WTC11 (cell line): ENCODE measurements around the gene AHCYL1. TPM values are rescaled to one million over a fixed set of nuclear protein-coding genes. Genes with fewer than 3 reads are reported as not detected.

ENCODE experiments used
- ATAC-seq: fragments of 200-7000 bp; cut with Tn5 transposase; 2 replicates; pipeline ENCODE4 v1.10.0; 2021; ENCODE audit warnings: mild to moderate bottlenecking, moderate library complexity
- CTCF ChIA-PET: fragments of 300-600 bp; sonication (Branson Sonifier 250); formaldehyde crosslinking; loops from one replicate; lab custom pipeline; 2021; ENCODE audit warnings: antibody characterized with exemption; lab: Charles Lee
- POLR2A ChIA-PET: fragments of 350-600 bp; sonication (Branson Sonifier 250); formaldehyde crosslinking; loops from one replicate; lab custom pipeline; 2021; ENCODE audit warnings: antibody characterized with exemption; lab: Charles Lee
- DNase-seq: peaks from one replicate; pipeline ENCODE4 v3.0.0; 2021; ENCODE audit warnings: low spot score
- H3K27ac Mint-ChIP-seq: 2 replicates; pipeline ENCODE4 v1.8.0; 2021; ENCODE audit warnings: mixed read lengths
- H3K27me3 Mint-ChIP-seq: 2 replicates; pipeline ENCODE4 v1.8.0; 2021; ENCODE audit warnings: low read depth, mild to moderate bottlenecking, moderate library complexity, mixed read lengths
- H3K36me3 Mint-ChIP-seq: 2 replicates; pipeline ENCODE4 v1.8.0; 2021; ENCODE audit warnings: mixed read lengths
- H3K4me1 Mint-ChIP-seq: 2 replicates; pipeline ENCODE4 v1.8.0; 2022; ENCODE audit warnings: mixed read lengths
- H3K4me3 Mint-ChIP-seq: 2 replicates; pipeline ENCODE4 v1.8.0; 2021; ENCODE audit warnings: mild to moderate bottlenecking, moderate library complexity, mixed read lengths
- H3K9me3 Mint-ChIP-seq: 2 replicates; pipeline ENCODE4 v1.8.0; 2021; ENCODE audit warnings: mixed read lengths
- AFF4 ChIP-seq: sonication (generic); formaldehyde crosslinking; IDR thresholded peaks from 2 replicates; pipeline ENCODE4 v1.8.1; 2023; ENCODE audit warnings: mild to moderate bottlenecking, missing genetic modification reagents, borderline replicate concordance
- AR ChIP-seq: fragments of 250-450 bp; sonication (Bioruptor Pico); IDR thresholded peaks from 2 replicates; pipeline ENCODE4 v1.9.0; 2021; ENCODE audit warnings: mild to moderate bottlenecking
- ATF3 ChIP-seq: sonication (generic); formaldehyde crosslinking; conservative IDR thresholded peaks from 2 replicates; pipeline ENCODE4 v1.8.1; 2022; ENCODE audit warnings: mild to moderate bottlenecking, missing genetic modification reagents
- EMX1 ChIP-seq: fragments of 250-450 bp; sonication (Bioruptor Pico); IDR thresholded peaks from 2 replicates; pipeline ENCODE4 v1.8.0; 2021; ENCODE audit warnings: mild to moderate bottlenecking
- ETV6 ChIP-seq: sonication (generic); formaldehyde crosslinking; IDR thresholded peaks from 2 replicates; pipeline ENCODE4 v1.8.1; 2022; ENCODE audit warnings: mild to moderate bottlenecking, missing genetic modification reagents
- FOXK1 ChIP-seq: sonication (generic); formaldehyde crosslinking; IDR thresholded peaks from 2 replicates; pipeline ENCODE4 v1.8.0; 2022; ENCODE audit warnings: mild to moderate bottlenecking, moderate library complexity, missing genetic modification reagents
- FOXP1 ChIP-seq: sonication (generic); formaldehyde crosslinking; IDR thresholded peaks from 2 replicates; pipeline ENCODE4 v1.8.0; 2022; ENCODE audit warnings: missing genetic modification reagents, mild to moderate bottlenecking, moderate library complexity, borderline replicate concordance
- GABPB1 ChIP-seq: sonication (generic); formaldehyde crosslinking; IDR thresholded peaks from 2 replicates; pipeline ENCODE4 v1.8.1; 2023; ENCODE audit warnings: mild to moderate bottlenecking, missing genetic modification reagents
- GRHL2 ChIP-seq: fragments of 250-450 bp; sonication (Bioruptor Pico); IDR thresholded peaks from 2 replicates; pipeline ENCODE4 v1.8.0; 2022; ENCODE audit warnings: mild to moderate bottlenecking, moderate library complexity; ENCODE audit not compliant: insufficient replicate concordance, severe bottlenecking
- GTF2I ChIP-seq: fragments of 250-450 bp; sonication (Bioruptor Pico); conservative IDR thresholded peaks from 2 replicates; pipeline ENCODE4 v1.4.0; 2021; ENCODE audit warnings: mild to moderate bottlenecking
- IRF1 ChIP-seq: sonication (generic); formaldehyde crosslinking; IDR thresholded peaks from 2 replicates; pipeline ENCODE4 v1.8.0; 2023; ENCODE audit warnings: missing genetic modification reagents
- KAT7 ChIP-seq: sonication (generic); formaldehyde crosslinking; IDR thresholded peaks from 2 replicates; pipeline ENCODE4 v1.8.1; 2023; ENCODE audit warnings: missing genetic modification reagents, mild to moderate bottlenecking, borderline replicate concordance
- NR1H2 ChIP-seq: sonication (generic); formaldehyde crosslinking; IDR thresholded peaks from 2 replicates; pipeline ENCODE4 v1.9.0; 2021; ENCODE audit warnings: mild to moderate bottlenecking, moderate library complexity, missing genetic modification reagents
- OVOL2 ChIP-seq: fragments of 250-450 bp; sonication (Bioruptor Pico); IDR thresholded peaks from 2 replicates; pipeline ENCODE4 v1.9.0; 2021; ENCODE audit warnings: mild to moderate bottlenecking, borderline replicate concordance
- SMAD3 ChIP-seq: sonication (generic); formaldehyde crosslinking; IDR thresholded peaks from 2 replicates; pipeline ENCODE4 v1.8.0; 2022; ENCODE audit warnings: missing genetic modification reagents, mild to moderate bottlenecking, borderline replicate concordance
- SOX15 ChIP-seq: fragments of 250-450 bp; sonication (Bioruptor Pico); IDR thresholded peaks from 2 replicates; pipeline ENCODE4 v1.9.0; 2021; ENCODE audit warnings: mild to moderate bottlenecking
- TP53 ChIP-seq: sonication (generic); formaldehyde crosslinking; IDR thresholded peaks from 2 replicates; pipeline ENCODE4 v1.8.1; 2023; ENCODE audit warnings: mild to moderate bottlenecking, missing genetic modification reagents
- USF1 ChIP-seq: sonication (generic); formaldehyde crosslinking; IDR thresholded peaks from 2 replicates; pipeline ENCODE4 v1.8.0; 2022; ENCODE audit warnings: mild to moderate bottlenecking, missing genetic modification reagents
- ZNF138 ChIP-seq: sonication (generic); formaldehyde crosslinking; conservative IDR thresholded peaks from 2 replicates; pipeline ENCODE4 v1.8.1; 2022; ENCODE audit warnings: mild to moderate bottlenecking, moderate library complexity, missing genetic modification reagents
- ZNF219 ChIP-seq: sonication (generic); formaldehyde crosslinking; IDR thresholded peaks from 2 replicates; pipeline ENCODE4 v1.8.0; 2023; ENCODE audit warnings: missing genetic modification reagents, mild to moderate bottlenecking, borderline replicate concordance
- ZNF263 ChIP-seq: sonication (generic); formaldehyde crosslinking; IDR thresholded peaks from 2 replicates; pipeline ENCODE4 v1.8.1; 2022; ENCODE audit warnings: low read depth, mild to moderate bottlenecking, moderate library complexity, missing genetic modification reagents
- ZNF416 ChIP-seq: fragments of 250-450 bp; sonication (Bioruptor Pico); IDR thresholded peaks from 2 replicates; pipeline ENCODE4 v1.9.0; 2021; ENCODE audit warnings: mild to moderate bottlenecking, inconsistent platforms
- ZNF423 ChIP-seq: fragments of 250-450 bp; sonication (Bioruptor Pico); IDR thresholded peaks from 2 replicates; pipeline ENCODE4 v2.1.2; 2022; ENCODE audit warnings: mild to moderate bottlenecking, moderate library complexity
- ZNF425 ChIP-seq: fragments of 250-450 bp; sonication (Bioruptor Pico); conservative IDR thresholded peaks from 2 replicates; pipeline ENCODE4 v1.9.0; 2021; ENCODE audit warnings: mild to moderate bottlenecking
- ZSCAN18 ChIP-seq: fragments of 250-450 bp; sonication (Bioruptor Pico); IDR thresholded peaks from 2 replicates; pipeline ENCODE4 v2.1.2; 2022; ENCODE audit warnings: mild to moderate bottlenecking, moderate library complexity
- total RNA-seq: library from RNA; stranded (reverse); gene quantifications from 3 replicates; pipeline ENCODE4 v1.2.3, GENCODE V29; 2021

AHCYL1 gene
- total RNA-seq, 1 experiment from 2014 or later, result 92.1 TPM

GRCh38 chr1:109948285-109948630 lies 36.3 kb upstream of the AHCYL1 start:
- Mint-ChIP-seq H3K27ac (no peak overlapping the region), H3K36me3 (no peaks in the 10 kb centered on the region), H3K4me3 (no peak overlapping the region), H3K4me1 (peaks cover 6% of the 10 kb centered on the region; the same call in 1 of the 2 replicates), H3K27me3 (no peaks in the 10 kb centered on the region), H3K9me3 (peaks cover 4% of the 10 kb centered on the region)
- ChIA-PET CTCF (interaction anchor here (1.6 kb wide), 1 partner anchor 36 kb away, joined by 4 read pairs; the partner anchor contains the start of gene AHCYL1), POLR2A (interaction anchor here (1.5 kb wide), 1 partner anchor 11 kb away, joined by 3 read pairs; no protein-coding TSS in a partner anchor)
- no peak for ATAC-seq
- no peak for TF ChIP-seq ZNF416 (CRISPR knock-in tag)
- TF ChIP-seq GABPB1 (CRISPR knock-in tag), result no peak
- no peak for TF ChIP-seq ETV6 (CRISPR knock-in tag)
- TF ChIP-seq GTF2I (CRISPR knock-in tag), result no peak
- TF ChIP-seq EMX1 (CRISPR knock-in tag), result no peak
- TF ChIP-seq ZNF423 (CRISPR knock-in tag), result no peak
- no peak for TF ChIP-seq SOX15 (CRISPR knock-in tag)
- no peak for TF ChIP-seq SMAD3
- TF ChIP-seq ZSCAN18 (CRISPR knock-in tag), result no peak
- no peak for TF ChIP-seq KAT7 (CRISPR knock-in tag)
- no peak for TF ChIP-seq ZNF425
- no peak for TF ChIP-seq GRHL2 (CRISPR knock-in tag)
- TF ChIP-seq ZNF263 (CRISPR knock-in tag), result no peak
- TF ChIP-seq IRF1 (CRISPR knock-in tag), result no peak
- no peak for DNase-seq

- peaks cover 2% of the 10 kb centered on the region; the same call in 1 of the 2 replicates for H3K27me3 Mint-ChIP-seq
- ATAC-seq (no peak), DNase-seq (no peak)
- H3K9me3 Mint-ChIP-seq, result peaks cover 3% of the 10 kb centered on the region
- ChIA-PET POLR2A (no interaction called here), CTCF (no interaction called here)
- no peak overlapping the region for H3K27ac Mint-ChIP-seq
- H3K4me3 Mint-ChIP-seq, result no peak overlapping the region
- H3K4me1 Mint-ChIP-seq, result peaks cover 6% of the 10 kb centered on the region; the same call in 1 of the 2 replicates
- H3K36me3 Mint-ChIP-seq, result no peaks in the 10 kb centered on the region
- TF ChIP-seq ETV6 (CRISPR knock-in tag) (no peak), AFF4 (no peak), FOXK1 (CRISPR knock-in tag) (no peak), OVOL2 (CRISPR knock-in tag) (no peak), ZNF219 (CRISPR knock-in tag) (no peak), ATF3 (CRISPR knock-in tag) (no peak), TP53 (CRISPR knock-in tag) (no peak), NR1H2 (CRISPR knock-in tag) (no peak), AR (CRISPR knock-in tag) (no peak), FOXP1 (CRISPR knock-in tag) (no peak), USF1 (CRISPR knock-in tag) (no peak), ZNF138 (CRISPR knock-in tag) (no peak)
Measured at GRCh38 chr1:109950038-109950437, 34.5 kb upstream of the AHCYL1 start.
